NCI-H187 treated with DMSO at 0.1 percent for 48 hours (cell line): Measurements from ENCODE around the gene MARVELD1.
"Not testable (repeated sequence)": the region's sequence is repeated elsewhere in the genome, so short reads cannot be mapped to it uniquely, and the experiment has no call there.

Source experiments
- DNase-seq: peaks from one replicate; lab custom pipeline; 2025; lab: John Stamatoyannopoulos, UW

Gene MARVELD1

GRCh38 chr10:97713339-97713825 lies at the start of gene MARVELD1:
TSS of gene MARVELD1 (plus strand) at chr10:97713730. CDS start at chr10:97713877, 147 bp downstream.
- no peak for DNase-seq

DNA sequence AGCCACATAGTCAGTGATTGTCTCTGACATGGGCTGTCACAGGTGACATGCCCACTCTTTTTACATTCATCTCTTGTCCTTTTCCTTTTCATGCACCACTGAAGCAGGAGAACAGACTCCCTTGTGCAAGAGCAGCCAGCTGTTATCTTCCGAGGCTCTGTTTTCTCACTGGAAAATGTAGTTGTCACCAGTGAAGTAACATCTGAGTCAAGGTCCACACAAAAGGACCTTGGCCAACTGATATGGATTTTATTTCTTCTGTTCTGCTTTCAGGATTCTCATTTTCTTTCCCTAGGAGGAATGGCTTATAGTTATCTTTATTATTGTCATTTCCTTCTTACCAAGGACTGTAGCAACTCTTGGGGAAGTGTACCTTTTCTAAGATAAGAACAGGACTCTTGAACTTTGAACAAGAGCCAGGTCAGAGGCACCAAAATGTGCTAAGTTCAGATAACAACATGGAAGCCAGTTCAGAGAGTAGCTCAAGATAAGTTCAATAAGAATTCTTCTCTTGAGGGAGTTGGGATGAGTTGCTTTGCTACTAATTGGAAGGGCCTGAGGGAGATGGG lies 49.2 kb upstream of the MARVELD1 start:
- no peak for DNase-seq

DNA sequence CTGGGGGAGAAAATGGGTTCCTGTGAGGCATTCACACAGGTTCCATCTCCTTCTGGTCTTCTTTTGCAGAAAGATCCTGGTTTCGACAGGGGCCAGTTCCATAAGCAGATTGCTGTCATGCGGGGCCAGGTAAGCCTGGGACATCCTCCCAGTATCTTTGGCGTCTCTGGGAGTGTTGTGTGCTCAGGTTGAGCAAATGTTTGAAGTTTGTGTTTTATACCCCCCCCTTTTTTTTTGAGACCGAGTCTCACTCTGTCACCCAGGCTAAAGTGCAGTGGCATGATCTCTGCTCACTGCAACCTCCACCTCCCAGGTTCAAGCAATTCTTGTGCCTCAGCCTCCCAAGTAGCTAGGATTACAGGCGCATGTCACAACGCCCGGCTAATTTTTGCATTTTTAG lies 46.5 kb upstream of the MARVELD1 start:
- DNase-seq = no peak

DNA sequence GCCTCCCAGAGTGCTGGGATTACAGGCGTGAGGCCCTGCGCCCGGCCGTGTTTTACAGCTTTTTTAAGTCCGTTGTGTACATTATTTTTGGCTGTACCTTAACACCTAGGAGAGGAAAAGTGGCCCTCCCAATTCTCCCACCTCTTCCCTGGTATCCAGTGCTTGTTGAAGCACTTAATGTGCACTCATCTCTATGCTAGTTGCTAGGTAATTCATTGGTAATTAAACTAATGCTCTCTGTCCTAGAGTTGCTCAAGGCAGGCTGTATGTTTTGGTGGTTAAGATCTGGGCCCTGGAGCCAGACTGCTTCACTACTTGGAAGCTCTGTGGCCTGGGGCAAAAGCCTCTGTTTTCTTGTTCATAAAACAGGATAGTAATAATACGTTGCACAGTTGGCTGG lies 46.1 kb upstream of the MARVELD1 start:
- no peak for DNase-seq

DNA sequence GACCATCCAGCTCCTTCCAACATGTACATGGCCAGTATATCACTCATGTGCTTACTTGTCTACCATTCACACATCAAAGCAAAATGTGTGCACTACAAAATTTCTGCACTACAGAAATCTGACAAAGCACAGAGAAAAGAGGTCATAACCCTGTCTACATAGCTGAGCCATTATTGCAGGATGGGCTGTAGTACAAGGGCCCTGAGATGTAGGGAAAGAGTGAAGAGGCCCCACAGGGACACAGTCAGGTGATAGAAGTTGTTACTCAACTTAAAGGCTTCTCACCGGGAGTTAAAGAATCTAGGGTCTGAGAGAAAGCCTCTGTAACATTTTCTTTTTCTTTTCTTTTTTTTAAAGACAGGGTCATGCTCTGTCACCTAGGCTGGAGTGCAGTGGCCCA lies 44.0 kb upstream of the MARVELD1 start:
- DNase-seq = no peak

DNA sequence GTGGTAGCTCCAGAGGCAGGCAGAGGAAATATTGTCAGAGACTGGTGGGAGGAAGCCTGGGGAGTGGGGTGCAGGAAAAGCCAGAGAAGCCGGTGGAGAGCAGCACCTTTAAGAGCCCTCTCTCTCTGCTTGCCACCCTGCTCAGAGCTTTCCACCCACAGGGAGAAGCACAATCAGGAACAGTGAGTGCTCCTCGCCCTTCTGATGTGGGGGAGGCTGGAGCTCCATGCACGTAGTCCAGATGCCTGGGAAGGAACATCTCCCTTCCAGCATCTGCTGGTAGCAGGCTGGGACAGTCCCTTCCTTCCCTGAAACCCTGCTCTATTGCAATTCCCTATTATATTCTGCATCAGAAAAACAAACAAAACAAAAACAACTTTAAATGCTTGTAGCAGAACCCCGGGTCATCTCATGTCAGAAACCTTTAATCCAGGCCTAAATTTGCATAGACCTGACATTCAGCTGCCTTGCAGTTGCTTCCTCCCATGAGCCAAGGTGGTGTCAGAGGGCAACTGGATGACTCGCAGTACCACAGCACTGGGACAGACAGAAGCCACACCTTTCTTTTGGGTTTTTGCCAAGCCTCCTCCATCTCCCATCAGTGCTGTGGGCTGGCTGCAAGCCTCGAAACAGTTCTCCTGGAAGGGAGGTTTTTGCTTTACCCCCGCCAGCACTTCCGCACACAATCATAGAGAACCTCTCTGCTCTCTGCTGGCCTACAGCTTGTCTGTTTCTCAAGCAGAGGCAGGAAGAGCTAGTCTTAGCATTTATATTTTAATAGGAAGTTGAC lies 39.6 kb upstream of the MARVELD1 start:
- no peak for DNase-seq

GRCh38 chr10:97675222-97675621 lies 38.3 kb upstream of the MARVELD1 start:
- no peak for DNase-seq

DNA sequence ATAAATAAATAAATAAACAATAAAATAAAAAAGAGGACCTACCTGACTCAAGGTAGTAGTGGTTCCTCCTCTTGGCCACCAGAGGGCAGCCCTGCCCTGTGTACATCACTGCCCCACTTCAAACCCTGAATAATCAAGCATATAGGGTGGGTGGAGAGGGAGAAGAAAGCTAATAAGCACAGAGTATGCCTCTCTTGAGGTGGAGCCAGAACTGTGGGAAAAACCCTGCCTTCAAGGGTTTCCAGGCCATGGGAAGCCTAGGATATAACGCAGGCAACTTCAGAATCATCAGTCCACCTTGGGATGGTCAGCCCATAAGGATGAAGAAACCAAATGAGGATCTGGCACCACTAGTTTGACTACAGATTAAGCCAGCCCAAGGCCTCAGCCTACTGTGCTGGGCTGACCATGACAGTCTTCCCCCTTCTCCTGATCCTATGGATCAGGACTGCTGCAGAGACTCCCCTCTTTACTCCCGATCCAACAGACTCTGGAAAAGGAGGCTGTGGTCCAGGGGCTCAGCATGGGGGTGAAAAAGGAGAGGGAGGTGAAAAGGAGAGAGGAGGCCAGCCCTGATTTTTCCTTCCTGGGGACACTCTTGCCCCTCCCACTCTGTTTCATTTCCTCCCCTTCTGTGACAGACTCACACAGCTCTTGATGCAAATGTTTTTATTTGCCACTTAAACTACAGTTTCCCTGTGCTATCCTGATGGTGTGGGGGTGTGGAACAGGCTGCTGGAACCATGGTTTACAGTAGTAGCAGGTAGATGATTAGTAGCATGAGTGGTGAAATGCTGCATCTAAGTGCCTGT lies 36.6 kb upstream of the MARVELD1 start:
- DNase-seq = no peak

GRCh38 chr10:97679594-97679993 lies 33.9 kb upstream of the MARVELD1 start:
- no peak for DNase-seq

DNA sequence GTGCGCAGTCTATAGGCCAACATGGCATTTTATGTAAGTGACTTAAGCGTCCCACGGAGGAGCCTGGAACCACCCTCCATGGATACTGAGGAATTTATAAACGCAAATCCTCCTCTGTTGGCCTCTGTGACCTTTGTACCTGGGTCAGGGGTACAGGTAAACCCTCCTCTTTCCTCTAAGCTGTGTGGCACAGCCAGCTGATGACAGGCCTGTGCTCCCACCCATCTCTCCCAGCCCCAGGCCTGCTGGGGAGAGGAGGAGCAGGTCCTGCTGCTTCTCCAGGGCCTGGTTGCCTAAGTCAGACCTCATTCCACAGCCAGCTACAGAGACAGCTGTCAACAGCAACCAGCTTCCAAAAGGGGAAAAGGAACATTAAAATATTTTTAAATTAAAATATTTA lies 31.5 kb upstream of the MARVELD1 start:
- no peak for DNase-seq

GRCh38 chr10:97683556-97684367 lies 29.8 kb upstream of the MARVELD1 start:
- no peak for DNase-seq

GRCh38 chr10:97684368-97684713 lies 29.2 kb upstream of the MARVELD1 start:
- not testable (repeated sequence) for DNase-seq

- DNase-seq = no peak
These were observed 28.6 kb upstream of the MARVELD1 start for GRCh38 chr10:97684866-97685394.

GRCh38 chr10:97685395-97685958 lies 28.1 kb upstream of the MARVELD1 start:
- no peak for DNase-seq

- DNase-seq = no peak
These were observed 27.1 kb upstream of the MARVELD1 start for GRCh38 chr10:97686301-97686961.

GRCh38 chr10:97686962-97687784 lies 26.4 kb upstream of the MARVELD1 start, which contains the start of gene AVPI1:
TSS of gene AVPI1 (minus strand) at chr10:97687241. CDS start at chr10:97679905, 7,336 bp downstream.
- DNase-seq = peak; percentile 62

GRCh38 chr10:97687785-97688781 lies 25.4 kb upstream of the MARVELD1 start:
- no peak for DNase-seq

- DNase-seq = no peak
These were observed 23.9 kb upstream of the MARVELD1 start for GRCh38 chr10:97689559-97690020.
